Neural progenitor cell (in vitro differentiated cells): Measurements from ENCODE around the gene ZNF408.

Experiments
- EZH2 ChIP-seq: fragments of 200-600 bp; sonication (generic); IDR thresholded peaks from 2 replicates; pipeline ENCODE4 v1.6.1; 2017; ENCODE audit warnings: antibody characterized with exemption, mild to moderate bottlenecking, moderate library complexity
- EZH2phosphoT487 ChIP-seq: fragments of 200-600 bp; sonication (generic); IDR thresholded peaks from 2 replicates; pipeline ENCODE4 v1.6.1; 2017; ENCODE audit warnings: antibody characterized with exemption
- TF ChIP-seq, protein P1 (sequence below): fragments of 200-600 bp; sonication (generic); IDR thresholded peaks from 2 replicates; pipeline ENCODE4 v1.5.1; 2017; ENCODE audit warnings: antibody characterized with exemption, mild to moderate bottlenecking

DNA sequence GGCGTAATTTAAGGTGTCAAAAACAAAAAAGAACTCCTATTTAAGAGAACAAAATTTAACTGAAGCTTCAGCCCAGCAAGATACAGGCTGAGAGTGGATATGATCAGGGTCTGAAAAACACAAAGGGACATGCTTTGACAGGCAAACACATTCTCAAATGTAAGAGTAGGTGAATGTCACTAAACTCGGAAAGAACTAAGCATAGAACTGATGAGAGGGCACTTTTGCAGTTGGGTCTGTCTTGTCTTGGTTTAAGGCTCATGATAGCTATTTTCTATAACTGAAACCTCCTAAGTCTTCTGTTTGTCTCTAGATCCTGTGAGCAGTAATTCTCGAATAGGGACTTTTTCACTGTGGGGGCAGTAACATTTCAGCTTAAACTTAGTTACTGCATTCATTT is 45.2 kb downstream of the ZNF408 start:
- TF ChIP-seq, protein P1, sequence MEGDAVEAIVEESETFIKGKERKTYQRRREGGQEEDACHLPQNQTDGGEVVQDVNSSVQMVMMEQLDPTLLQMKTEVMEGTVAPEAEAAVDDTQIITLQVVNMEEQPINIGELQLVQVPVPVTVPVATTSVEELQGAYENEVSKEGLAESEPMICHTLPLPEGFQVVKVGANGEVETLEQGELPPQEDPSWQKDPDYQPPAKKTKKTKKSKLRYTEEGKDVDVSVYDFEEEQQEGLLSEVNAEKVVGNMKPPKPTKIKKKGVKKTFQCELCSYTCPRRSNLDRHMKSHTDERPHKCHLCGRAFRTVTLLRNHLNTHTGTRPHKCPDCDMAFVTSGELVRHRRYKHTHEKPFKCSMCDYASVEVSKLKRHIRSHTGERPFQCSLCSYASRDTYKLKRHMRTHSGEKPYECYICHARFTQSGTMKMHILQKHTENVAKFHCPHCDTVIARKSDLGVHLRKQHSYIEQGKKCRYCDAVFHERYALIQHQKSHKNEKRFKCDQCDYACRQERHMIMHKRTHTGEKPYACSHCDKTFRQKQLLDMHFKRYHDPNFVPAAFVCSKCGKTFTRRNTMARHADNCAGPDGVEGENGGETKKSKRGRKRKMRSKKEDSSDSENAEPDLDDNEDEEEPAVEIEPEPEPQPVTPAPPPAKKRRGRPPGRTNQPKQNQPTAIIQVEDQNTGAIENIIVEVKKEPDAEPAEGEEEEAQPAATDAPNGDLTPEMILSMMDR, result no peak
- TF ChIP-seq EZH2phosphoT487, result no peak
- no peak for TF ChIP-seq EZH2
